K562 (cell line): ENCODE measurements around the gene PYGB. TPM values are rescaled to one million over a fixed set of nuclear protein-coding genes. Genes with fewer than 3 reads are reported as not detected.

Source experiments
- ATAC-seq: fragments of 200-7000 bp; cut with Tn5 transposase; 3 replicates; pipeline ENCODE4 v1.9.1; 2020; ENCODE audit warnings: moderate library complexity
- BruUV-seq: library from RNA; stranded (reverse); fragments of 400-500 nt; replicated peaks from 2 replicates; lab custom pipeline; 2021; lab: Mats Ljungman, UMichigan
- CTCF ChIA-PET: fragments of 300-600 bp; formaldehyde crosslinking; extraction: SDS; loops from one replicate; lab custom pipeline; 2021; ENCODE audit warnings: low intra/inter-chr PET ratio; lab: Yijun Ruan, JAX
- POLR2A ChIA-PET: fragments of 300-600, 350-650 bp; sonication (Branson Sonifier 250); formaldehyde crosslinking; extraction: SDS; loops from one replicate; lab custom pipeline; 2021; ENCODE audit warnings: antibody characterized with exemption, inconsistent platforms; lab: Yijun Ruan, JAX
- DNase-seq, 4 experiments: peaks; one replicate each; pipeline versions ENCODE4 v3.0.0 to v3.0.0-alpha.2; 2011 to 2018; ENCODE audit warnings: low spot score in 3 of 4, mixed read lengths in 3 of 4; ENCODE audit errors: extremely low read depth in 1 of 4
- FAIRE-seq: peaks from 2 replicates; lab custom pipeline; 2011; peaks lifted over from hg19 to GRCh38; lab: Jason Lieb, UNC
- H2AFZ ChIP-seq: 2 replicates; pipeline ENCODE4 v1.6.0; 2011; ENCODE audit warnings: low read depth, low read length, control low read depth, inconsistent platforms
- H3K27ac ChIP-seq: fragments of 200-600 bp; 3 replicates; pipeline ENCODE4 v1.8.0; 2011; ENCODE audit warnings: low read depth, mild to moderate bottlenecking, control low read depth, inconsistent platforms, low read length, moderate library complexity, mixed read lengths; ENCODE audit errors: extremely low read depth
- H3K27me3 ChIP-seq, 2 experiments: fragments of 300-600 bp in 1 of 2; 2 replicates in 1 of 2; 3 replicates in 1 of 2; pipeline versions ENCODE4 v1.6.0 to v1.8.0; 2011; ENCODE audit warnings: inconsistent platforms in 2 of 2, low read length in 2 of 2, mild to moderate bottlenecking in 1 of 2, mixed read lengths in 1 of 2, moderate library complexity in 1 of 2; ENCODE audit not compliant: control insufficient read depth in 2 of 2, insufficient read depth in 2 of 2
- H3K36me3 ChIP-seq: fragments of 300-600 bp; 3 replicates; pipeline ENCODE4 v1.8.0; 2011; ENCODE audit warnings: mild to moderate bottlenecking, low read length, inconsistent platforms; ENCODE audit not compliant: control insufficient read depth, insufficient read depth
- H3K4me1 ChIP-seq, 2 experiments: fragments of 200-600 bp in 1 of 2; replicated peaks in 1 of 2; 2 replicates in 1 of 2; 3 replicates in 1 of 2; pipeline versions ENCODE4 v1.5.1 to v1.8.0; 2011; ENCODE audit warnings: inconsistent platforms in 2 of 2, low read length in 2 of 2, mild to moderate bottlenecking in 1 of 2, mixed read lengths in 1 of 2, moderate library complexity in 1 of 2; ENCODE audit not compliant: control insufficient read depth in 2 of 2, insufficient read depth in 2 of 2
- H3K4me2 ChIP-seq: 2 replicates; pipeline ENCODE4 v1.6.1; 2011; ENCODE audit warnings: low read length, control low read depth, inconsistent platforms, mixed read lengths; ENCODE audit not compliant: insufficient read depth
- H3K4me3 ChIP-seq: fragments of 200-600 bp; sonication (generic), shearing (Covaris generic); 2 replicates; pipeline ENCODE4 v1.5.1; 2016; ENCODE audit warnings: control low read depth, inconsistent platforms
- H3K79me2 ChIP-seq: fragments of 200-600 bp; 3 replicates; pipeline ENCODE4 v1.8.0; 2011; ENCODE audit warnings: low read length, inconsistent platforms; ENCODE audit not compliant: control insufficient read depth, insufficient read depth
- H3K9ac ChIP-seq, 2 experiments: 2 replicates each; pipeline versions ENCODE4 v1.6.0 to v1.6.1; 2011; ENCODE audit warnings: low read depth in 2 of 2, low read length in 2 of 2, control low read depth in 1 of 2, inconsistent platforms in 1 of 2, mild to moderate bottlenecking in 1 of 2, mixed read lengths in 1 of 2; ENCODE audit not compliant: insufficient read depth in 1 of 2
- H3K9me1 ChIP-seq: one replicate; pipeline ENCODE4 v1.6.0; 2011; ENCODE audit warnings: inconsistent platforms, mild to moderate bottlenecking, low read length, moderate library complexity; ENCODE audit not compliant: control insufficient read depth, insufficient read depth
- H3K9me3 ChIP-seq: replicated peaks from 2 replicates; pipeline ENCODE4 v1.5.1; 2011; ENCODE audit warnings: low read depth, low read length, inconsistent platforms; ENCODE audit not compliant: control insufficient read depth, insufficient read depth
- H4K20me1 ChIP-seq: replicated peaks from 2 replicates; pipeline ENCODE4 v1.6.1; 2011; ENCODE audit warnings: low read length, inconsistent platforms, mixed read lengths; ENCODE audit not compliant: control insufficient read depth, insufficient read depth
- ATF2 ChIP-seq: sonication (generic); formaldehyde crosslinking; IDR thresholded peaks from 2 replicates; pipeline ENCODE4 v1.8.1; 2022; ENCODE audit warnings: missing genetic modification reagents
- DMBX1 ChIP-seq: fragments of 250-450 bp; sonication (Bioruptor Pico); IDR thresholded peaks from 2 replicates; pipeline ENCODE4 v1.8.0; 2022; ENCODE audit warnings: inconsistent platforms, mild to moderate bottlenecking, moderate library complexity, borderline replicate concordance
- HMG20B ChIP-seq: fragments of 250-450 bp; sonication (Bioruptor Pico); IDR thresholded peaks from 2 replicates; pipeline ENCODE4 v1.5.0; 2021; ENCODE audit warnings: mild to moderate bottlenecking
- MLLT1 ChIP-seq, 2 experiments: fragments of 450-650 bp; IDR thresholded peaks; 2 replicates each; pipeline ENCODE4 v1.6.1; 2016
- NCOA4 ChIP-seq: fragments of 450-650 bp; IDR thresholded peaks from 2 replicates; pipeline ENCODE4 v1.6.1; 2018; ENCODE audit warnings: mild to moderate bottlenecking; ENCODE audit not compliant: partially characterized antibody
- POLR2B ChIP-seq: fragments of 450-650 bp; IDR thresholded peaks from 2 replicates; pipeline ENCODE4 v1.6.1; 2018; ENCODE audit warnings: low read depth; ENCODE audit not compliant: partially characterized antibody
- SREBF2 ChIP-seq: sonication (generic); formaldehyde crosslinking; IDR thresholded peaks from 2 replicates; pipeline ENCODE4 v1.4.0; 2020; ENCODE audit warnings: mild to moderate bottlenecking, missing genetic modification reagents
- TEAD2 ChIP-seq: fragments of 450-650 bp; IDR thresholded peaks from 2 replicates; pipeline ENCODE4 v1.6.1; 2016; ENCODE audit warnings: missing genetic modification characterization, control low read depth, missing compliant biosample characterization
- ZNF133 ChIP-seq: fragments of 250-450 bp; sonication (Bioruptor Pico); IDR thresholded peaks from 2 replicates; pipeline ENCODE4 v1.4.0; 2020; ENCODE audit warnings: mild to moderate bottlenecking
- ZNF699 ChIP-seq: fragments of 250-450 bp; sonication (Bioruptor Pico); IDR thresholded peaks from 2 replicates; pipeline ENCODE4 v1.8.0; 2021; ENCODE audit warnings: mild to moderate bottlenecking, moderate library complexity; ENCODE audit not compliant: insufficient replicate concordance
- ZNF740 ChIP-seq, 3 experiments: fragments of 200-800 bp in 1 of 3; sonication (Bioruptor generic) in 1 of 3; sonication (generic) in 1 of 3; formaldehyde crosslinking in 1 of 3; IDR thresholded peaks; 2 replicates each; pipeline versions ENCODE4 v1.6.1 to v1.8.0; 2016 to 2022; ENCODE audit warnings: mild to moderate bottlenecking in 2 of 3, missing compliant biosample characterization in 2 of 3, missing genetic modification characterization in 2 of 3, missing genetic modification reagents in 1 of 3
- ZNF76 ChIP-seq: fragments of 250-450 bp; sonication (Bioruptor Pico); IDR thresholded peaks from 2 replicates; pipeline ENCODE4 v1.4.0; 2020; ENCODE audit warnings: mild to moderate bottlenecking, moderate library complexity, borderline replicate concordance
- WGBS: fragments of 100-300 bp; shearing (Covaris generic); methylation state at CpG from one replicate; pipeline ENCODE4 v1.1.6; 2016; ENCODE audit warnings: low coverage, mixed read lengths; ENCODE audit not compliant: insufficient coverage; ENCODE audit errors: missing lambda C conversion rate; 5-methylcytosine and 5-hydroxymethylcytosine counted together
- in situ Hi-C: fragments of 300-500 bp; cut with MboI; formaldehyde crosslinking; loops from 4 replicates; pipeline ENCODE4 v1.15.0; 2018; ENCODE audit warnings: inconsistent platforms, mixed read lengths
- intact Hi-C: fragments of 100-400 bp; cut with micrococcal nuclease; formaldehyde crosslinking; loops from 2 replicates; pipeline ENCODE4 v1.14.2; 2022
- polyA plus RNA-seq, 8 experiments: library from polyadenylated mRNA; depleted of rRNA in 4 of 8; stranded (reverse) in 5 of 8; unstranded in 3 of 8; fragments of >200 nt; fragmentation: Nextera tagmentation in 2 of 8; fragmentation: Illumina TruSeq in 1 of 8; extraction: Ambion mirVana in 2 of 8; extraction: Trizol in 1 of 8; gene quantifications; 2 replicates each; pipeline versions ENCODE4 v1.2.1 to v1.2.3, GENCODE V29; 2011 to 2014; ENCODE audit warnings: inconsistent platforms in 1 of 8, missing spikeins in 1 of 8
- total RNA-seq, 7 experiments: library from RNA; depleted of rRNA in 6 of 7; stranded (reverse); fragments of >200 nt in 6 of 7; fragmentation: Illumina TruSeq in 2 of 7; extraction: Trizol in 2 of 7; gene quantifications; 2 replicates each; pipeline versions ENCODE4 v1.2.1 to v1.2.3, GENCODE V29; 2011 to 2021; ENCODE audit warnings: low replicate concordance in 1 of 7
- TF ChIP-seq, protein P1 (sequence below), 2 experiments: fragments of 450-650 bp in 1 of 2; sonication (generic) in 1 of 2; formaldehyde crosslinking; conservative IDR thresholded peaks; 2 replicates each; pipeline versions ENCODE4 v1.4.0 to v1.8.1; 2020 to 2022; ENCODE audit warnings: mild to moderate bottlenecking in 1 of 2, missing genetic modification reagents in 1 of 2
- TF ChIP-seq, protein P2 (sequence below): sonication (generic); formaldehyde crosslinking; IDR thresholded peaks from 2 replicates; pipeline ENCODE4 v1.8.1; 2023; ENCODE audit warnings: mild to moderate bottlenecking, missing genetic modification reagents
- TF ChIP-seq, protein P3 (sequence below): fragments of 450-650 bp; IDR thresholded peaks from 2 replicates; pipeline ENCODE4 v1.6.1; 2016; ENCODE audit warnings: missing biosample characterization, missing genetic modification characterization

PYGB gene
- total and polyA plus RNA-seq, 9 of the 15 experiments (the other 6 are each of a cell fraction or from before 2014, with no cell fraction given) = 0.34 to 18.0 (median 9.8) TPM

DNA sequence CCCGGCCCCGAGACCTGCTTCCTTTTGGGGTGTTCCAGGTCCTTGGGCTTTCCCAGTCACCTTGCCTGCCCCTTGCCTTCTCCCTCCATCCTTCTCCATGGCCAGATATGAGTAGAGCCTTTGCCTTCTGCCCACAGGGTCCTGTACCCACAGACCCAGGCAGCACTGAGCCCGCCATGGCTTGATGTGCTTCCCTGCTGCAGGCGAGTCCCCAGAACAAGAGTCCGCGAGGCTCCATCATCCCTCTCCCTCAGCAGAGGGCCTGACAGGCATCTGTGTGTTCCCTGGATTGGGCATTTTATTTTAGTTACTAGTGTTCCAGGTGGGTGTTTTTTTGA, 21.9 kb downstream of the PYGB start:
- Histone ChIP-seq H3K9me3 (no peaks in the 10 kb centered on the region), H3K36me3 (peaks cover 14% of the 10 kb centered on the region; the same call in 1 of the 3 replicates), H3K9ac (no peak overlapping the region), H3K9me1 (no peaks in the 10 kb centered on the region), H3K4me2 (no peak overlapping the region), H3K4me1 (no peaks in the 10 kb centered on the region), H3K4me3 (no peak overlapping the region), H3K79me2 (no peaks in the 10 kb centered on the region), H3K27ac (no peak overlapping the region), H2AFZ (no peak overlapping the region), H3K27me3 (no peaks in the 10 kb centered on the region), H4K20me1 (no peaks in the 10 kb centered on the region)
- WGBS = 100% methylated on average over 1 of the region's 6 CpGs
- BruUV-seq = no TSS peak
- FAIRE-seq (no peak), ATAC-seq (no peak), DNase-seq (no peak)
- ChIA-PET CTCF (no interaction called here), POLR2A (no interaction called here)
- in situ Hi-C loops (no loop called here), intact Hi-C loops (no loop called here)
- TF ChIP-seq ATF2 (no peak), ZNF133 (CRISPR knock-in tag) (no peak), ZNF76 (no peak), MLLT1 (IDR thresholded peaks at IDR 0.05) (no peak), ZNF699 (CRISPR knock-in tag) (no peak), HMG20B (CRISPR knock-in tag) (no peak), TEAD2 (tag) (no peak), DMBX1 (CRISPR knock-in tag) (no peak), POLR2B (no peak), NCOA4 (no peak), ZNF740 (CRISPR knock-in tag; IDR thresholded peaks at IDR 0.05) (no peak), ZNF740 (tag; IDR thresholded peaks at IDR 0.05) (no peak), SREBF2 (CRISPR knock-in tag) (no peak)
- TF ChIP-seq, protein P1, sequence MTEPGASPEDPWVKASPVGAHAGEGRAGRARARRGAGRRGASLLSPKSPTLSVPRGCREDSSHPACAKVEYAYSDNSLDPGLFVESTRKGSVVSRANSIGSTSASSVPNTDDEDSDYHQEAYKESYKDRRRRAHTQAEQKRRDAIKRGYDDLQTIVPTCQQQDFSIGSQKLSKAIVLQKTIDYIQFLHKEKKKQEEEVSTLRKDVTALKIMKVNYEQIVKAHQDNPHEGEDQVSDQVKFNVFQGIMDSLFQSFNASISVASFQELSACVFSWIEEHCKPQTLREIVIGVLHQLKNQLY (CRISPR knock-in tag; conservative IDR thresholded peaks at IDR 0.05) = no peak
- TF ChIP-seq, protein P2, sequence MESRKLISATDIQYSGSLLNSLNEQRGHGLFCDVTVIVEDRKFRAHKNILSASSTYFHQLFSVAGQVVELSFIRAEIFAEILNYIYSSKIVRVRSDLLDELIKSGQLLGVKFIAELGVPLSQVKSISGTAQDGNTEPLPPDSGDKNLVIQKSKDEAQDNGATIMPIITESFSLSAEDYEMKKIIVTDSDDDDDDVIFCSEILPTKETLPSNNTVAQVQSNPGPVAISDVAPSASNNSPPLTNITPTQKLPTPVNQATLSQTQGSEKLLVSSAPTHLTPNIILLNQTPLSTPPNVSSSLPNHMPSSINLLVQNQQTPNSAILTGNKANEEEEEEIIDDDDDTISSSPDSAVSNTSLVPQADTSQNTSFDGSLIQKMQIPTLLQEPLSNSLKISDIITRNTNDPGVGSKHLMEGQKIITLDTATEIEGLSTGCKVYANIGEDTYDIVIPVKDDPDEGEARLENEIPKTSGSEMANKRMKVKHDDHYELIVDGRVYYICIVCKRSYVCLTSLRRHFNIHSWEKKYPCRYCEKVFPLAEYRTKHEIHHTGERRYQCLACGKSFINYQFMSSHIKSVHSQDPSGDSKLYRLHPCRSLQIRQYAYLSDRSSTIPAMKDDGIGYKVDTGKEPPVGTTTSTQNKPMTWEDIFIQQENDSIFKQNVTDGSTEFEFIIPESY (CRISPR knock-in tag) = no peak
- TF ChIP-seq, protein P3, sequence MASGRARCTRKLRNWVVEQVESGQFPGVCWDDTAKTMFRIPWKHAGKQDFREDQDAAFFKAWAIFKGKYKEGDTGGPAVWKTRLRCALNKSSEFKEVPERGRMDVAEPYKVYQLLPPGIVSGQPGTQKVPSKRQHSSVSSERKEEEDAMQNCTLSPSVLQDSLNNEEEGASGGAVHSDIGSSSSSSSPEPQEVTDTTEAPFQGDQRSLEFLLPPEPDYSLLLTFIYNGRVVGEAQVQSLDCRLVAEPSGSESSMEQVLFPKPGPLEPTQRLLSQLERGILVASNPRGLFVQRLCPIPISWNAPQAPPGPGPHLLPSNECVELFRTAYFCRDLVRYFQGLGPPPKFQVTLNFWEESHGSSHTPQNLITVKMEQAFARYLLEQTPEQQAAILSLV = no peak
